HL-60 (cell line): Measurements from ENCODE around the gene TNF.

Experiments used
- DNase-seq, 2 experiments: peaks; one replicate each; pipeline ENCODE4 v3.0.0-alpha.2; 2010 to 2020; ENCODE audit warnings: low read depth in 1 of 2, low spot score in 1 of 2
- H3K27ac ChIP-seq: fragments of 250-450 bp; sonication (Bioruptor Pico); replicated peaks from 2 replicates; pipeline ENCODE4 v1.5.1; 2020; ENCODE audit warnings: mild to moderate bottlenecking, moderate library complexity
- H3K27me3 ChIP-seq: fragments of 250-450 bp; sonication (Bioruptor Pico); 2 replicates; pipeline ENCODE4 v1.5.1; 2021; ENCODE audit warnings: mild to moderate bottlenecking, moderate library complexity; ENCODE audit not compliant: insufficient read depth, poor library complexity, severe bottlenecking
- H3K4me3 ChIP-seq: replicated peaks from 2 replicates; pipeline ENCODE4 v1.5.1; 2011; ENCODE audit warnings: mild to moderate bottlenecking, control low read depth, low read length; ENCODE audit not compliant: insufficient read depth
- POLR2AphosphoS5 ChIP-seq: IDR thresholded peaks from 2 replicates; pipeline ENCODE4 v1.6.1; 2012; ENCODE audit warnings: low read depth
- SPI1 ChIP-seq: IDR thresholded peaks from 2 replicates; pipeline ENCODE4 v1.6.1; 2012; ENCODE audit warnings: low read depth, mild to moderate bottlenecking, borderline replicate concordance
- TF ChIP-seq, protein P1 (sequence below): IDR thresholded peaks from 2 replicates; pipeline ENCODE4 v1.6.1; 2012; ENCODE audit warnings: low read depth; ENCODE audit not compliant: insufficient replicate concordance
- TF ChIP-seq, protein P2 (sequence below): IDR thresholded peaks from one replicate; pipeline ENCODE4 v1.5.1; 2011; ENCODE audit warnings: low read length, control low read depth, inconsistent platforms; ENCODE audit not compliant: insufficient read depth

TNF gene

DNA sequence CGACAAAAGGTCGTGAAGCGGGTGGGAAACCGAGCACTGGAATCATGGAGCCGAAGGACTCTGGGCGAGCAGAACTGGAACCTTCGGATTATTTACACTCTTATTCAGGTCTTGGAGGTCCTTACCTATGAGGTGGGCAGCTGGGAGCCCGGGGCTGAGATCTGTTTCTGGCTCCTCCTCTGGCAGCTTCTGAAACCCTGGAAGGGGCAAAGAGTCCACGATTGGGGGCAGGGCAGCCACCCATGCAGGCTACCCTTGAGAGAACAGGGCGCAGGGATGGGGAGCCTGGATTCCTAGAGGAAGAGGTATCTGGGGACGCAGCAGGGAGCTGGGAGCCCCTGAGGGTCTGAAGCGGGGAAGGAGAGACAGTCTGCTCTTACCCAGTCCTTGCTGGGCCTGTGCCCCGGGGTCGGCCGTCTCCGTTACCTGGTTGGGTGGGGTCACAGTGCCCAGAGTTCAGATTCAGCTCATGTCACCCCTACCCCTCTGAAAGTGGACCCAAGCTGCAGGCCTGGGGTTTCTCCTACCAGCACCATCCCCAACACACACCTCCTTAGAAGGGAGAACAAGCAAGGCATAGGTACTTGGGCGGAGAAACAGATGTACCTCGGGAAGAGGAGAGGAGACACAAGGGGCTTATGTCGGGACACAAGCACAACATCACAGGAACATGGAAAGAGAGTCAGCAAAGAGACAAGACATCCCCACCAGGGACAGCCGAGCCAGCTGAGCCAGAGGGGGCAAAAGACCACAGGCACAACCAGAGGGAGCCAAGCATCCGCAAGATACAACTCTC lies 6.3 kb downstream of the TNF start:
- H3K4me3 ChIP-seq: peak overlapping the region; percentile 55
- no peaks in the 10 kb centered on the region for H3K27me3 ChIP-seq
- H3K27ac ChIP-seq: peak overlapping the region; percentile 89
- TF ChIP-seq, protein P1, sequence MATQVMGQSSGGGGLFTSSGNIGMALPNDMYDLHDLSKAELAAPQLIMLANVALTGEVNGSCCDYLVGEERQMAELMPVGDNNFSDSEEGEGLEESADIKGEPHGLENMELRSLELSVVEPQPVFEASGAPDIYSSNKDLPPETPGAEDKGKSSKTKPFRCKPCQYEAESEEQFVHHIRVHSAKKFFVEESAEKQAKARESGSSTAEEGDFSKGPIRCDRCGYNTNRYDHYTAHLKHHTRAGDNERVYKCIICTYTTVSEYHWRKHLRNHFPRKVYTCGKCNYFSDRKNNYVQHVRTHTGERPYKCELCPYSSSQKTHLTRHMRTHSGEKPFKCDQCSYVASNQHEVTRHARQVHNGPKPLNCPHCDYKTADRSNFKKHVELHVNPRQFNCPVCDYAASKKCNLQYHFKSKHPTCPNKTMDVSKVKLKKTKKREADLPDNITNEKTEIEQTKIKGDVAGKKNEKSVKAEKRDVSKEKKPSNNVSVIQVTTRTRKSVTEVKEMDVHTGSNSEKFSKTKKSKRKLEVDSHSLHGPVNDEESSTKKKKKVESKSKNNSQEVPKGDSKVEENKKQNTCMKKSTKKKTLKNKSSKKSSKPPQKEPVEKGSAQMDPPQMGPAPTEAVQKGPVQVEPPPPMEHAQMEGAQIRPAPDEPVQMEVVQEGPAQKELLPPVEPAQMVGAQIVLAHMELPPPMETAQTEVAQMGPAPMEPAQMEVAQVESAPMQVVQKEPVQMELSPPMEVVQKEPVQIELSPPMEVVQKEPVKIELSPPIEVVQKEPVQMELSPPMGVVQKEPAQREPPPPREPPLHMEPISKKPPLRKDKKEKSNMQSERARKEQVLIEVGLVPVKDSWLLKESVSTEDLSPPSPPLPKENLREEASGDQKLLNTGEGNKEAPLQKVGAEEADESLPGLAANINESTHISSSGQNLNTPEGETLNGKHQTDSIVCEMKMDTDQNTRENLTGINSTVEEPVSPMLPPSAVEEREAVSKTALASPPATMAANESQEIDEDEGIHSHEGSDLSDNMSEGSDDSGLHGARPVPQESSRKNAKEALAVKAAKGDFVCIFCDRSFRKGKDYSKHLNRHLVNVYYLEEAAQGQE: no peak
- peak; percentile 32; the same call in 1 of the 2 replicates for TF ChIP-seq POLR2AphosphoS5
- DNase-seq: no peak

DNA sequence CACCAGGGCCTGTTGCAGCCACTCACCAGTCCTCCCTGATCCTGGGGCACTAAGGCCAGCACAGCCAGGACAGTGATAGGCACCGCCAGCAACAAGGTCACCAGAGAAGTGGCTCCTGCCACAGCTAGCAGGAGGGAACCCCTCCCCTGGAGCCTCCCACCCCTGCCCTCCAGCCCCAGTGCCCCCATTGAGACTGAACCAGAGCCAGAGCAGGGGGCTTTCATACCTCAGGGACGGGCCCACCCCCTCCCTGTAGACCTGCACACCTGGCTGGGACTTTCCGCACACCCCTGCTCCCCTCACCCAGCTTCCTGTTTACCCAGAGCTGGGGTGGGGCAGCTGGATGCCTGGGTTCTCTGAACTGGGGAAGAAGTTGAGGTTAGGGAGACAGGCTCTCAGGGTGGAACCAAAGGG lies 6.9 kb downstream of the TNF start, which contains the start of gene LTB:
TSS of gene LTB (minus strand) at position 195 of the 414 bp plus-strand sequence. CDS start at position 188, 7 bp downstream.
- peak in 1 of 2 experiments; percentile 39 for DNase-seq
- TF ChIP-seq SPI1: 0 out of 2 replicates have a peak, but pooled peaks have one; percentile 16
- TF ChIP-seq, protein P1: no peak
- TF ChIP-seq, protein P2, sequence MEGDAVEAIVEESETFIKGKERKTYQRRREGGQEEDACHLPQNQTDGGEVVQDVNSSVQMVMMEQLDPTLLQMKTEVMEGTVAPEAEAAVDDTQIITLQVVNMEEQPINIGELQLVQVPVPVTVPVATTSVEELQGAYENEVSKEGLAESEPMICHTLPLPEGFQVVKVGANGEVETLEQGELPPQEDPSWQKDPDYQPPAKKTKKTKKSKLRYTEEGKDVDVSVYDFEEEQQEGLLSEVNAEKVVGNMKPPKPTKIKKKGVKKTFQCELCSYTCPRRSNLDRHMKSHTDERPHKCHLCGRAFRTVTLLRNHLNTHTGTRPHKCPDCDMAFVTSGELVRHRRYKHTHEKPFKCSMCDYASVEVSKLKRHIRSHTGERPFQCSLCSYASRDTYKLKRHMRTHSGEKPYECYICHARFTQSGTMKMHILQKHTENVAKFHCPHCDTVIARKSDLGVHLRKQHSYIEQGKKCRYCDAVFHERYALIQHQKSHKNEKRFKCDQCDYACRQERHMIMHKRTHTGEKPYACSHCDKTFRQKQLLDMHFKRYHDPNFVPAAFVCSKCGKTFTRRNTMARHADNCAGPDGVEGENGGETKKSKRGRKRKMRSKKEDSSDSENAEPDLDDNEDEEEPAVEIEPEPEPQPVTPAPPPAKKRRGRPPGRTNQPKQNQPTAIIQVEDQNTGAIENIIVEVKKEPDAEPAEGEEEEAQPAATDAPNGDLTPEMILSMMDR: no peak
- Histone ChIP-seq H3K4me3 (peak within 1 kb of the TSS; percentile 55), H3K27ac (peak within 1 kb of the TSS; percentile 89), H3K27me3 (no peaks in the 10 kb centered on the region)

DNA sequence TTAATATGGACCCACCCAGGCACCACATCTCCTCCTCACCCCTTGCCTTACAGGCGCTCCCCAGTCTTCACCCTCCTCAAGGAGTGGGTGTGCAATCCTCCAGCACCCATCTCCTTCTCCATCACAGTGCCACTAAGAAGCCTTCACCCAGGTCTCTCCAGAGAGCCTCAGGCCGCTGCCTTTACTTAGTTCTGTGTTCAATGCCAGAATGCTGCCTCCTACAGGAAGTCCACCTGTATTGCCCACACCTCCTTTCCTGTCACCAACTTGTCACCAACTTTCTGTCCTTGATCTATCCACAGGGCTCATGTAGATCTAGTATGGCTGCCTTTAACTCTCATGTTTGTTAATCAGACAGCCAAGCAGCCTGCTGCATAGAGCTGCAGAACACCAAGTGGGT lies 10.1 kb downstream of the TNF start:
- TF ChIP-seq, protein P1: no peak
- TF ChIP-seq, protein P2: peak; percentile 59
- Histone ChIP-seq H3K27me3 (no peaks in the 10 kb centered on the region), H3K27ac (peak overlapping the region; percentile 98), H3K4me3 (no peak overlapping the region)
- DNase-seq: peak in 1 of 2 experiments; percentile 82
